G401 (cell line): ENCODE data around the gene UNG. TPM values are rescaled to one million over a fixed set of nuclear protein-coding genes. Genes with fewer than 3 reads are reported as not detected.
A peak's percentile ranks its signal among the peaks of the same experiment; 100 is the strongest.
"Not testable (repeated sequence)": the region's sequence is repeated elsewhere in the genome, so short reads cannot be mapped to it uniquely, and the experiment has no call there.

Source experiments
- DNase-seq: peaks from one replicate; pipeline ENCODE4 v3.0.0-alpha.2; 2015; ENCODE audit warnings: low spot score
- in situ Hi-C: cut with HindIII; loops from 2 replicates; pipeline ENCODE4 v1.10.0; 2016; ENCODE audit warnings: low sequenced_read_pairs, mixed read lengths
- total RNA-seq: library from RNA; depleted of rRNA; stranded (reverse); fragments of >200 nt; shearing (Covaris generic); gene quantifications from 2 replicates; pipeline ENCODE4 v1.2.3, GENCODE V29; 2014; rRNA removed

UNG gene
- total RNA-seq = 73.7 and 94.8 TPM in 2 replicates

DNA sequence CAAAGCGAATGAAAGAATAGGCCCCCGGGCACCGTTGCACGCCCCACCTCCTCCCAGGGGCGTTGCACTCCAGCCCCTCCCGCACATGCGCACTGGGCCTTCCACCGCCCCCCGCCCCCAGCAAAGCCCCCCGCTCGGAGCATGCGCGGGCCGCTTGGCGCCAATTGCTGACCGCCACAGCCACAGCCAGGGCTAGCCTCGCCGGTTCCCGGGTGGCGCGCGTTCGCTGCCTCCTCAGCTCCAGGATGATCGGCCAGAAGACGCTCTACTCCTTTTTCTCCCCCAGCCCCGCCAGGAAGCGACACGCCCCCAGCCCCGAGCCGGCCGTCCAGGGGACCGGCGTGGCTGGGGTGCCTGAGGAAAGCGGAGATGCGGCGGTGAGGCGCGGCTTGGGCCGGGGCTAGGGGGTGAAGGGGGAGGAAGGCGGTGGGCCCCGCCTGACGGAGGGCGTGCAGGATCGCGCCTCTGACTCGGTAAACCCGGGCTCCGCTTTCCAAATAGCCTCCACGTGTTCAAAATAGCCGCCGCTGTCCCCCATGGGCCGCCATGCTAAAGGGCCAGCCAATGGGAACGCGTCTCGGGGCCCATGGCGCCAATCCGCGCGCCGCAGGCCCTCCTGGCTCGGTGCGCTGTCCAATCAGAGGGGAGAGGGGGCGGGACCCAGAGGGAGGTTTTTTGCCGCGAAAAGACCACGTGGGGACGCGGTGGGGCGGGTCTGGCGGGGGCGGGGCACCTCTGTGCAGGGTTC is at the start of gene UNG:
Gene UNG (plus strand): TSS at position 163 of the 748 bp plus-strand sequence. CDS start 83 bp downstream, at position 246.
- in situ Hi-C loops = no loop called here
- peak; percentile 95 for DNase-seq

DNA sequence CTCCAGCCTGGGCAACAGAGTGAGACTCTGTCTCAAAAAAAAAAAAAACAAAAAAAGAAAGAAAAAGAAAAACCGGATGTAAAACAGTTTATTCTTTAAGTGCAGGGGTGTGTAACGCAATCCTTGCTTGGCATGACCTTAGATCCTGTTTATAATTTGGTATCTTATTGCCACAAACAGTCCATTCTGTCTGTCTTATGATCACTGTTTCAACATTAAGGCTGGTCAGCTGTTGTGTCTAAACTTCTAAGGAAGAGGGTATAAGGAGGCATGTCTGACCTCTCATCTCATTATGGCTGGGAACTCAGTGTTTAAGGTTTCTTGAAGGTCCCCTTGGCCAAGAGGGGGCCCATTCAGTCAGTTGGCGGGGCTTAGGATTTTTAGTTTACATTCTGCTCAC is 48.7 kb upstream of the UNG start:
- in situ Hi-C loops, DNase-seq: not testable (repeated sequence)

DNA sequence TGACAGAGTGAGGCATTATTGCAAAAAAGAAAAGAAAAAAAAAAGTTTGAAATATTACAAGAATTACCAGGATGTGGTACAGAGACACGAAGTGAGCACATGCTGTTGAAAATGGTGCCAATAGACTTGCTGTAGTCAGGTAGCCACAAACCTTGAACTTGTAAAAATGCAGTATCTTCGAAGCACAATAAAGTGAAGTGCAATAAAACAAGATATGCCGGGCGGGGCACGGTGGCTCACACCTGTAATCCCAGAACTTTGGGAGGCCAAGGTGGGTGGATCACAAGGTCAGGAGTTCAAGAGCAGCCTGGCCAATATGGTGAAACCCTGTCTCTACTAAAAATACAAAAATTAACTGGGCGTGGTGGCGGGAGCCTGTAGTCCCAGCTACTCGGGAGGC is 47.6 kb upstream of the UNG start:
- in situ Hi-C loops = not testable (repeated sequence)

DNA sequence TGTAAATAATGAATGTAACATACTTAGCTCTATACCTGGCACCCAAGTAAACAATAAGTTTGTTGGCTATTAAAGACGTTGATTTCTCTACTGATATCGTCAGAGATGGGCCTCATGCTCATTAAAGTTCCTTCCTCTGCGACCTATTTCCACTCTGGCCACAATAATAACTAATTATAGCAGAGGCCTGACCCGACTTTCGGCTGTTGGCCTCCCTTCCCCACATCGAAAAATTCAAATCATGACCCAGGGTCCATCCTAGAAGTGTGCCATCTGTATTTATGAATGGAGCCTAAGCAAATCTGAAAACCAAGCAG is 45.3 kb upstream of the UNG start:
- no peak for DNase-seq
- in situ Hi-C loops = no loop called here

More for the DNA sequence above, 47.6 kb upstream of the UNG start:
- not testable (repeated sequence) for DNase-seq

DNA sequence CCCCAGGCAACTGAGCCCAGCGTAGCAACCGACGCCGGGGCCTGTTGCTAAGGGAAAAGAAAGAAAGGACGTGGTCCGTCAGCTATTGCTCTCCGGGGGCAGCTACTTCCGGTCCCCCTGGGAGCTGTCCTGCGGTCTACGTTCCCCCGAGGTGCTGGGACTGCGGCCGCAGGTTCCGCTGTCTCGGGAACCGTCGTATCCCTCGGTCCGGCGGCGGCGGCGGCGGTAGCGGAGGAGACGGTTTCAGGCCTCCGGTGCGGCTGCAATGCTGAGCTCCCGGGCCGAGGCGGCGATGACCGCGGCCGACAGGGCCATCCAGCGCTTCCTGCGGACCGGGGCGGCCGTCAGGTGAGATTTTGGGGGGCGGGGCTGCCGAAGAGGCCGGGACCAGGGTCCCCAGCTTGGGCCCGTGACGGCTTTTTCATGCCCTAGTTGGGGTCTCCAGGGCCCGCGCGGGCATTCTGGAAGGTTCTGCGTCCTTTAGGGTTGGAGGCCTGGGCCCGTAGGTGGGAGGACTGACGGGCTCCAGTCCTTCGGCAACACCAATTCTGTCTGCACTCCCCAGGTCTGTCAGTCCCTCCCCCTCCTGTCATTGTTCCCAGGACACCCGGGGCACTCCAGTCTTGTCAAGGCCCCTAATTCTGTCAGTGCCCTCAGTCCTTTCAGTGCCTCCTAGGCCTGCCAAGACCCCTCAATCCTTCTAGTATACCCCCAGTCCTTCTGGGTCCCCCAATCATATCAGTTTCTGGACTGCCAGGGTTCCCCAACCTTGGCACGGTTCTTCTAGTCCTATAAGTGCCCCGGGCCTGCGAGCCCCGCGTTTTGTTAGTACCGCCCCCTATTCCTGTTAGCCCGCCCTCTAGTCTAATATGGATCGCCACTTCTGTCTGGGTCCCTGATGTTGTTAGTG is 44.7 kb upstream of the UNG start, which contains the start of gene USP30:
Gene USP30 (plus strand): TSS at position 163 of the 910 bp plus-strand sequence. CDS start 103 bp downstream, at position 266.
- DNase-seq = peak; percentile 91
- in situ Hi-C loops = no loop called here

DNA sequence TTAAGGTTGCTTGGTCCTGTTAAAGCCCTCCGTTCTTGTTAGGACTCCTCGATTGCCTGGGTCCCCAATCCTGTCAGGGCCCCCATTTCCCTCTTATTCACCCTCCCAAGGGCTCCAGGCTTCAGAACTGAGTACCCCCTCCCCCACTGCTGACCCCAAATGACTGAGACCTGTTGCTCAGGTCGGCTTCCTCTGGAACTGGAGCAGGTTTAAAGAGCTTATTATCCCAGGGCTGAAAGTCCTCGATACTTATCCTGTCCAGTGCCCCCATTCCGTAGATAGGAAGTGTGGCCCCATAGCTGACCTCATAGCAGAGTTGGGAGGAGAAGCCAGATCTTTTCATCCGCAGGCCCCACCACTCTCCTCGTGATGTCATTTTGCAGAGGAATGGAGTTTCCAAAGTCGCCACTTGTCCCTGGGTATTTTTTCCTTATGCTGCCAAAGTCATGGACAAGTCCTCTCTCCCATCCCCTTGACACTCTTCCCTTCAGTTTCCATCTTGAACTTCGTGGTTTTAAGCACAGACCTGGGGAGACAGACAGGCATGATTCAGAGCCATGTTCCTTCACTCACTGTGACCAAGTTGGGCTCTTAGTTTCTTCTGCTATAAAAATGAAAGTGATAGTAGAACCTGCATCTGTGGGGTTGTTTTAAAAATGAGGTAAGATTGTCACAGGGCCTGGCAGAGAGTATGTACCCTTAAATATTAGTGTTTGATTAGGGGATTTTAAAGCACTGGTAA is 43.8 kb upstream of the UNG start:
- in situ Hi-C loops = no loop called here
- DNase-seq = peak; percentile 4

DNA sequence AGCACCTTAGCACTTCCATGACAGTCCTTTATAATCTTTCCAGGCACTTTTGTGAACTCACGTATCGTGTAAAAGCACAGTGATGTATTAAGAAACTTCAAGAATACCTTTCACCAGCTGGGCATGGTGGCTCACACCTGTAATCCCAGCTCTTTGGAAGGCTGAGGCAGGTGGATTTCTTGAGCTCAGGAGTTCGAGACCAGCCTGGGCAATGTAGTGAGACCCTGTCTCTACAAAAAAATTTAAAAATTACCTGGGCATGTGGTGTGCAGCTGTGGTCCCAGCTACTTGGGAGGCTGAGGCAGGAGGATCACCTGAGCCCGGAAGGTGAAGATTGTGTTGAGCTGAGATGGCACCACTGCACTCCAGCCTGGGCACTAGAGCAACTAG is 43.3 kb upstream of the UNG start:
- in situ Hi-C loops, DNase-seq: not testable (repeated sequence)

DNA sequence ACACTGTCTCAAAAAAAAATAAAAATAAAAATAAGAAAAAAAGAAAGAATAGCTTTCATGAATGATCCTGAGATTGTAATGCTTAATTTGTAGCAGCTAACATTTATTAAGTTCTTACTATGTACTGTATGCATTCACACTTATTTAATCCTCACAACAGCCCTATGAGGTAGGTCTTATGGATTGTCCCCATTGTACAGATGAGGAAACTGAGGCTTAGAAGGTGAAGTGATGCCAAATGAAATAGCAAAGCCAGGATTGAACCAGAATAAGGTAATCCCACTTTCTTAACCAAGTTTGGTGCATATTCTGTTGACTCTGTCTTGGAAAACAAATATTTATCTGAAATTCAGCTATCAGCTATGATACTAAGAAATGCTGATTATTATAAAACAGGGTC is 42.9 kb upstream of the UNG start:
- no peak for DNase-seq
- in situ Hi-C loops = no loop called here

DNA sequence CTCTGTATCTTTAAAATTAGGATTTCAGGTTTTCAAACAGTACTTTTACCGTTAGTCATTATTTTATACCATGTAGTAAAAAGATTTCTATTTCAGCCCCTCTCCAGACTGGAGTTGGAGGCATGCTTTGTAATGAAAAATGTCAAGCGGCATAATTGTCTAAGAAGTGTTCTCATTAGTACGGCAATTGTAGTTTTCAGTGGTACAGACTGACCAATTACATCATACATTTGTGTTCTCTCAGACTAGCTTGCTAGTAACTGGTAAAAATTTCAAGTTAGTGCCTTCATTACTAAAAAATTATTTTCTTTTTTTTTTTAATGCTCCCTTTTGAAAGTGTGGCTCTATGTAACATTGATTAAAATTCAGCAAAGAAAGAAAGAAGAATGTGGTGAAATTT is 40.5 kb upstream of the UNG start:
- in situ Hi-C loops = no loop called here
- no peak for DNase-seq

DNA sequence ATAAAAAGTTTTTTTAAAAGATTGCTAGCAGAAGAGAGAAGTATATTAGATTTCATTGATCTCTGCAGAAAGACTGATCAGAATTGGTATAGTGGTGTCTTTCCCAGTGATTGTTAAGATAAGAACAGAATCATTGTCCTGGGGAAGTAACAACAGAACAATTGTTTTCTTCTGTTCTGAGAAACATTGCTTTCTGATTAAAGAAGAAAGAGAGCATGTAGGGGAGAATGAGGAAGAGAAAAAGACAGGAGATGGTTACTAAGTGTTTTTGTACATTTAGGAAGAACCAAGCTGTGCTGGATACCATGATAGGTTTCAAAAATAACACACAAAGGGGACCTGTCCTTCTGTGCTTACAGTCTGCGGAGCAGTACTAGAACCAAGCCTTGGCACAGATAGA is 40.0 kb upstream of the UNG start:
- no peak for DNase-seq
- in situ Hi-C loops = no loop called here

DNA sequence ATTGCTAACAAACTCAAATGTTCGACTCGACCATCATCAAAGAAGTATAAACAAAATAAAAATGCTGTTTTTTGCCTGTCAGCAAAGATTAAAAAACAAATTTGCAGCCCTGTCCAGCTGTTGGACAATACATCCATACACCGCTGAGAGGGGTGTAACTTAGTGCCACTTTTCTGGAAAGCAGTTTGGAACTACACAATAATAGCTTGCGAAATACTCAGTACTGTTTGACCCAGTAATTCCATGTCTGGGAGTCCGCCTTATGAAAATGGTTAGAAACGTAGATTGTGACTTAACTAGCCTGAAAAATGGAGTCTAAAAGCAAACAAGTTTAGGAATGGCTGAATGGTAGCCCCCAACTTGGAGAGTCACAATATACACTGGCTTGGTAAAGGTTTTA is 38.6 kb upstream of the UNG start:
- in situ Hi-C loops = no loop called here
- no peak for DNase-seq

DNA sequence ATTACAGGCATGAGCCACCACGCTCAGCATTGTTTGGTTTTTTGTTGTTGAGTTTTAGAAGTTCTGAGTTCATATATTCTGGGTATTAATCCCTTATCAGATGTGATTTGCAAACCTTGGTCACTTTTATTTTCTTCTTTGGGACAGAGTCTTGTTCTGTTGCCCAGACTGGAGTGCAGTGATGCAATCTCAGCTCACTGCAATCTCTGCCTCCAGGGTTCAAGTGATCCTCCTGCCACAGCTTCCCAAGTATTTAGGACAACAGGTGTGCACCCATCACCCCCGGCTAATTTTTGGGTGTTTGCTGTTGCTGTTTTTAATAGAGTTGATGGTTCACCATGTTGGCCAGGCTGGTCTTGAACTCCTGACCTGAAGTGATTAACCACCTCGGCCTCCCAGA is 33.3 kb upstream of the UNG start:
- in situ Hi-C loops = no loop called here

DNA sequence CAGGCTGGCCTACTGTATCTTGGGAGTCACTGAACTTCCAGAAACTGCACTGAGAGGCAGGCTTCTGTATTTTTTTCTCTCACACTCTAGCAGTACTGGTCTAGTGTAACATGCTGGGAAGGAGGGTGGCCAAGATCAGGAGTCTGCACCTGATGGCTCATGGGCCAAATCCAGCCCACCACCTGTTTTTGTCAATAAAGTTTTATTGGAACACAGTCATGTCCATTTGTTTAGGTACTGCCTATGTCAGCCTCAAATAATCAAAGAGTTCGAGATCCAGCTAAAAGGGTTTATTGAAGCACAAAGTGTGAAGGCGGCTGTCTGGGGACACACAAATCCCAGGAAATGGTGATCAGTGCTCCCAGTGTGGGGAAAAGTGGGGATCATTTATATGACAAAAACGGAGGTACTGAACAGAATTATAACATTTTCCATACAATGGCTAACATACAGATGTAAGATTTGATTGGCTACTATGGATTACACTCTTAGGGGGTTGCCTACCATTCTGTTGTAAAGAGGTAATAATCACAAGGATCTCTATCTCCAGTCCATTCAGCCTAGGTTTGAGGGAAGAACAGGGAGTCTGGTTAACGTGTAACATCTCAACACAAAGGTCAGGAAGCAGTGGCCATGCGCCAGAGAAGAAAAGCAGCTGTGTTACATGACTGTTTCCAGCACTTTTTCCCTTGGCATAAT is 32.1 kb upstream of the UNG start:
- DNase-seq = no peak
- in situ Hi-C loops = no loop called here

More for the DNA sequence above, 33.3 kb upstream of the UNG start:
- no peak for DNase-seq

DNA sequence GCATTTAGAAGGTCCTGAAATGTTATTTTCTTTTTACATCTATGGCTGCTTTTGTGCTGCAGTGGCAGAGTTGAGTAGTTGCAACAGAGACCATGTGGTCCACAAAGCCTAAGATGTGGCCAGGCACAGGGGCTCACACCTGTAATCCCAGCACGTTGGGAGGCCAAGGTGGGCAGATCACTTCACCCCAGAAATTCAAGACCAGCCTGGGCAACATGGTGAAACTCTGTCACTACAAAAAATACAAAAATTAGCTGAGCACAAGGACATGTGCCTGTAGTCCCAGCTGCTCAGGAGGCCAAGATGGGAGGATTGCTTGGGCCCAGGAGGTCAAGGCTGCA is 31.6 kb upstream of the UNG start:
- no peak for DNase-seq
- in situ Hi-C loops = no loop called here

DNA sequence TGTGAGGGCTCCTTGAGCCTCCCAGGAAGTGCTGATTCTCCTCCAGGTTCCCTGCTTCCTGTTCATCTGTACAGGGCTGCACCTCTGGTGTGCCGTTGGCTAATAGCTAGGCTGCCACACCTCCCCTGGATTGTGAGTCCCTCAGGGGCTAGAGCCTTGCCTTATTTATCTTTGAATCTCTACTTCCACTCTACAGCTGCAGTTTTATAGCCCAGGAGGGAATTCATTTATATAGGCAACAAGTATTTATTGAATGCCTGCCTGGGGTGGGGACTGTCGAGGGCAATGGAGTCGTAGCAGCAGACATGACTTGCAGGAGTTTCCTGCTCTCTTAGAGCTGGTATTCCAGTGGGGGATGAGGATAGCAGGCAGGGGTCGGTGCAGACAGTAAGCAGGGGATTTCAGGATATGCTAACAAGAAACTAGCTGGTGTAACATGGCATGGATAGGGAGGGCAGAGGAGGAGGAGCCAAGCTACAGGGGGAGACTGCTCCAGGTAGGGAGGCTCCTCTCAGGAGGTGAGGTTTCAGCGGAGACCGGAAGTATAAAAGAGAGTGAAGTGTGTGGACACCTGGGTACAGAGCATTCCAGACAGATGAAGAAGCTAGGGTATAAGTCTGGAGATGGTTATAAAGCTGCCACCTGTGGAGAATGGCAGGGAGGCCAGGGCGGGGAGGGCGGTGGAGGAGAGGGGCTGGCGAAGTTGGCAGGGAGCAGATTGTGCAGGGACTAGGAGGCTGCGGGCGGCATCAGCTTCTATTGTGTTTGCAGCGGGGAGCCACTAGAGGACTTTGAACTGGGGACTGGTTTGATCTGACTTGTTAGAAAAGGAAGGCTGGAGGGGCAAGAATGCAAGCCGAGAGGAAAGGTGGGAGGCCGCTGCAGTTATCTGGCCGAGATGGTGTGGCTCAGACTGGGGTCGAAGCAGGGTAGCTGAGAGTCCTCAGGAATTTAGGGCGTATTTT is 27.8 kb upstream of the UNG start:
- in situ Hi-C loops = no loop called here
- no peak for DNase-seq

DNA sequence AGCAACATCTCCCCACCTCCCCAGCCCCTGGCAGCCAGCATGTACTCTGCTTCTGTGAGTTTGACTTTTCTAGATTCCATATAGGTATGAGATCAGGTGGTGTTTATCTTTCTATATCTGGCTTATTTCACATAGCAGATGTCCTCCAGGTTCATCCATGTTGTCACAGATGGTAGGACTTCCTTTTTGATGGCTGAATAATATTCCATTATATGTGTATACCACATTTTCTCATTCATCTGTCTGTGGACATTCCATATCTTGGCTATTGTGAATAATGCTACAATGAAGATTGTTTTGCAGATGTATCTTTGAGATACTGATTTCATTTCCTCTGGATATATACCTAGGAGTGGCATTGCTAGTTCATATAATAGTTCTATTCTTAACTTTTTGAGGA is 22.5 kb upstream of the UNG start:
- in situ Hi-C loops = no loop called here
- DNase-seq = no peak

DNA sequence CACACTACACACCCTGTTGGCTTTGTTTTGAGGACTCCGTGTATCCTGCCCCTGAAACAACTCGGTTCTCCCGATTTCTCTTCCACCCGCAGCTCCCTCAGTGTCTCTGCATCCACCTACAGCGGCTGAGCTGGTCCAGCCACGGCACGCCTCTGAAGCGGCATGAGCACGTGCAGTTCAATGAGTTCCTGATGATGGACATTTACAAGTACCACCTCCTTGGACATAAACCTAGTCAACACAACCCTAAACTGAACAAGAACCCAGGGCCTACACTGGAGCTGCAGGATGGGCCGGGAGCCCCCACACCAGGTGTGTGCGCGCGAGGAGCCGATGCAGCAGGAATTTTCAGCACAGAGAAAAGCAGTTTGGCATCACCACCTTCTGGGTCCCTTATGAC is 14.6 kb upstream of the UNG start:
- DNase-seq = no peak
- in situ Hi-C loops = no loop called here

DNA sequence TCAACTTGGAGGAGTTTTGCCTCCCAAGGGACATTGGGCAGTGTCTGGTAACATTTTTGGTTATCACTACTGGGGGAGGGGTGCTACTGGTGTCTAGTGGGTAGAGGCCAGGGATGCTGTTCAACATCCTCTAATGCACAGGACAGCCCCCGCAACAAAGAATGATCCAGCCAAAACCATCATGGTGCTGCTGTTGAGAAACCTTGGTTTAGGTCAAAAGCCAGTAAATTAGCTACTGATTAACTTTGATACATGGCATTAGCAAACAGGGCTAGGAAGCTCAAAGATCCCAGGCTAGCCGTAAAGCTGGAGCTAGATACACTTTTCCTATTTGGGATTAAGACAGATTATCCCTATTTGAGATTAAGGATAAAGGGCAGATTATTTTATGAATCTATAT is 13.0 kb upstream of the UNG start:
- in situ Hi-C loops = no loop called here
- no peak for DNase-seq
